HG03066 (cell line): ENCODE results near the gene KPNA6.

Source experiments
- ATAC-seq: cut with Tn5 transposase; IDR thresholded peaks from one replicate; pipeline ENCODE4 v1.9.1; 2021; ENCODE audit warnings: low read depth; ENCODE audit not compliant: unreplicated experiment

Gene KPNA6

DNA sequence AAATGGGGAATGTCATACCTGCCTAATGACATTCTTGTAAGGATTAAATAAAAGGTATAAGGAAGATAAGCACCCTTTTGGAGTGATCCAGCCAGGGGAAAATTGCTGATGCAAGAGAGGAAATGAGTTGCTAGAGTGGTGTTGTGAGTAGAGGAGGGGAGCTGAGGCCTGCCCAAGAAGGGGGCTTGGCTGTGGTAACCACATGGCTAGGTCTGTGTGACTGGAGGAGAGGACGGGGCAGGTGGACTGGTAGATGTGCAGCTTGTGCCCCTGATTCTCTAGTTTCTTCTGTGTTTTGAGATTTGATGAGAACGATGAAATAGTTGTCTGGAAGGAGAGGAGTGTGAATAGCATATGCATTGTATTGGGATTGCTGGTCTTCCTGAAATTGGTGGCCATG lies 78.2 kb downstream of the KPNA6 start:
- ATAC-seq: no peak

DNA sequence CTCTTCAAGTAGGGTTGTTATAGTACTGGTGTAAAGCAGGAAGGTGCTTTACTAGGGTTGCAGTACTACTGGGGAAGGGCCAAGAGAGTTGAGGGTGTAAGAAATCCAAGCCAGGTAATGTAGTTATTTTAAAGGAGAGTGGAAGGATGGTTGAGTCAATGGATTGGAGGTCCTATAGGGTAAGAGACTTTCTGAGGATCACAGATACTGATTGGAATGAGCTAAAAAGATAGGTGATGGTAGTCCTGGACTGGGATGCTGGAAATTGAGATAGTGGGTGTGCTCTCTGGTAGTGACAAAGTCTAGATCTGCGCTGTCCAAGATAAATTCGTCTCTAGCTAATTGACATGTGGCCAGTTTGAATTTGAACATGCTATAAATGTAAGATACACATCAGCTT lies 78.6 kb downstream of the KPNA6 start:
- ATAC-seq: no peak

DNA sequence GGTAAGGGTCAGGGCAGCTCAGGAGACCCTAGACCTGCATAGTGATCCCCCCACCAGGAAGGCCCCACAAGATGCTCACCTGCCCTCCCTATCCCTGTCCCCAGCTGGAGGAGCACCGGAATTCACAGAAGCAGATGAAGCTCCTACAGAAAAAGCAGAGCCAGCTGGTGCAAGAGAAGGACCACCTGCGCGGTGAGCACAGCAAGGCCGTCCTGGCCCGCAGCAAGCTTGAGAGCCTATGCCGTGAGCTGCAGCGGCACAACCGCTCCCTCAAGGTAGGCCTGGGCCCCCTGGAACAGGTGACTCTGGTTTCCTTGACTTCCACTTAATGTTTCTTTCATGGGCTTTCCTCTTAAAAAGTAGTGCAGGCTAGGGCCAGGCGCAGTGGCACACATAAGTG lies 80.0 kb downstream of the KPNA6 start:
- ATAC-seq: no peak

DNA sequence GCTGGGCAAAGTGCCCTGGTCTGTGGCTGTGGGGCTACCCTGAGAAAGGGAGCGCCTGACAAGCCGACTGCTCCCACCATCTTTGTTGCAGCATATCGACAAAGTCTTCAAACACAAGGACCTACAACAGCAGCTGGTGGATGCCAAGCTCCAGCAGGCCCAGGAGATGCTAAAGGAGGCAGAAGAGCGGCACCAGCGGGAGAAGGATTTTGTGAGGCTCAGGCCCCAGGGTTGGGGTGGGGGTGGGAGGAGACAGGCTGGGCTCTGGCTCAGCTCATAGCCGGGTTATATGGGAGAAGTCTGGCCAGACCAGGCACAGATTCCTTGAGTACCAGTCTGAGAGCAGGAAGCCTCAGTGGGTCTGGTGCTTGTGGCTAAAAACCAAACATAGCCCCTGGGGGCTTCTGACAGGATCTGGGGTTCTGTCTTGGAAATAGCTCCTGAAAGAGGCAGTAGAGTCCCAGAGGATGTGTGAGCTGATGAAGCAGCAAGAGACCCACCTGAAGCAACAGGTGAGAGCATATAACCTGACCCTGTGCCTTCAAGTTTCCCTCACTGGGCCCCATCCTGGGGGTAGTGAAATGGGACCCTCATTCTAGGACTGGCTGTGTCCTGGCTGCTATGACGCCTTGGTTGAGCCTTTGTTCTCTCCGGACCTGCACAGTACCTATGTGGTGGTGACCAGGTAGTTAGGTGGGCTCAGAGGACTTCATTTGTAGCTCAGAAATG lies 84.5 kb downstream of the KPNA6 start:
- no peak for ATAC-seq

DNA sequence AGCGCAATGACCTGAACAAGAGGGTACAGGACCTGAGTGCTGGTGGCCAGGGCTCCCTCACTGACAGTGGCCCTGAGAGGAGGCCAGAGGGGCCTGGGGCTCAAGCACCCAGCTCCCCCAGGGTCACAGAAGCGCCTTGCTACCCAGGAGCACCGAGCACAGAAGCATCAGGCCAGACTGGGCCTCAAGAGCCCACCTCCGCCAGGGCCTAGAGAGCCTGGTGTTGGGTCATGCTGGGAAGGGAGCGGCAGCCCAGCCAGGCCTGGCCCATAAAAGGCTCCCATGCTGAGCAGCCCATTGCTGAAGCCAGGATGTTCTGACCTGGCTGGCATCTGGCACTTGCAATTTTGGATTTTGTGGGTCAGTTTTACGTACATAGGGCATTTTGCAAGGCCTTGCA lies 87.1 kb downstream of the KPNA6 start:
- ATAC-seq: no peak

DNA sequence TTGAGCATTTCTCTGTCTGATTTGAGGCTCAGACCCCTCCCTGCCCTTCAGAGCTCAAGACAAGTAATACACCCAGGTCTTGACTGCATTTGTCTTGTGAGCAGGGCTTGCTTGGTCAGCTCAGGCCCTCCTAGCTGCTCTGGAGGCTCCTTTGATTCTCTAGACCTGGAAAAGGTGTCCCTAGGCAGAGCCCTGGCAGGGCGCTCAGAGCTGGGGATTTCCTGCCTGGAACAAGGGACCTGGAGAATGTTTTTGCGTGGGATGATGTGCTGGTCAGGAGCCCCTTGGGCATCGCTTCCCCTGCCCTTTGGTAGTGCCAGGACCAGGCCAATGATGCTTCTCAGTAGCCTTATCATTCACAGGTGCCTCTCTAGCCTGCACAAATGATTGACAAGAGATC lies 87.7 kb downstream of the KPNA6 start:
- no peak for ATAC-seq

DNA sequence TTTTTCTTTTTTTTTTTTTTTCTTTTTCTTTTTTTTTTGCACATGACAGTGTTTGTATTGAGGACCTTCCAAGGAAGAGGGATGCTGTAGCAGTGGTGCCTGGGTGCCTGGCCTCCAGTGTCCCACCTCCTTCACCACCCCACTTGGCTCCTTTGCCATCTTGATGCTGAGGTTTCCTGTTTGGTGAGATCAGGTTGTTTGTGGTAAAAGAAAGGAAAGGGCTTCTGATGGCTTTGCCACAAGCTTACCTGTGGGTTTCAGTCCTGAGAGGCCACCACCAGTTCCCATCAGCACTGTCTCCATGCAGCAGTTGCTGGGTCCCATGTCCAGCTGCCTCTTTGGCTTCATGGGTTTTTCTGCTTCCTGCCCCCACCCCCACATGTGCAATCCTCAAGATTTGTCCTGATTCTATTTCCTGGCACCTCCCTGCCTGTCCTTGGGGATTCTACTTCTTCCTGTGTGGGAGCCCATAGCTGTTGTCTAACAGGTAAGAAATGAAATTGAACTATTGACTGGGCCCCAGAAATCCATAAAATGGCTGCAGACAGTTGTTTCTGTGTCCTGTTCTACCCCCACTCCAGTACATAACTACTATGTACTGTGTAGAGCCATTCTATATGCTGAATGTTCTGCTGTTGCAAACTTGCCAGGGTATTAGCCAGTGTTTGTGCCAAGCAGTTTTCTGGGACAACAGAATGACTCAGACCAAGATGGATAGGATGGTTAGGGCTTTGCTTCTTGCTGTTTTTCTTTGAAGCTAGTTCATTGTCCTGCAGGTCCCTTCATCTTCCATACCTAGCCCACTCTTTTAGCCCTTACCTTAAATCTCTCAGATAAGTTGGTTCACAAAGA lies 88.3 kb downstream of the KPNA6 start:
- no peak for ATAC-seq

DNA sequence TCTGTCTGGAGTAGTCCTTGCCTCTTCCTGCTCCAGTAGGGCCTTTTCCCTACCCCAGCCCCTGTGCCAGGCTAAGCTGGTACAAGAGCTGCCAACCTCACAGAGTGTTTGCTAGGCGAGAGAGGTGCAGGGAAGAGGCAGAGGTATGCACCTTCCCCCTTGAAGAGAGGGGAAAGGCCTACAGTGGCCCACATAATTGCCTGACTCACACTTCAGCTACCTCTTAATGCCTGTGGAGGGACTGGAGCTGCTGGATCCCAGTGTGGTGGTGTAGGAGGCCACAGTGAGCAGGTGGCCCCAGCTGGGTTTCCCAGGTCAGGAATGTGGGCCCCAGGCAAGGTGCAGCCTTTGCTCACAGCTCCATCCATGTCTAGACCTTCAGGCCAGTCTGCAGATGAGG lies 89.2 kb downstream of the KPNA6 start:
- ATAC-seq: no peak

DNA sequence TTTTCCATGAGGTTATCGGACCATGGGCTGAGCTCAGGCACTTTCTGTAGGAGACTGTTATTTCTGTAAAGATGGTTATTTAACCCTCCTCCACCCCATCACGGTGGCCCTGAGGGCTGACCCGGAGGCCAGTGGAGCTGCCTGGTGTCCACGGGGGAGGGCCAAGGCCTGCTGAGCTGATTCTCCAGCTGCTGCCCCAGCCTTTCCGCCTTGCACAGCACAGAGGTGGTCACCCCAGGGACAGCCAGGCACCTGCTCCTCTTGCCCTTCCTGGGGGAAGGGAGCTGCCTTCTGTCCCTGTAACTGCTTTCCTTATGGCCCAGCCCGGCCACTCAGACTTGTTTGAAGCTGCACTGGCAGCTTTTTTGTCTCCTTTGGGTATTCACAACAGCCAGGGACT lies 90.0 kb downstream of the KPNA6 start:
- no peak for ATAC-seq

DNA sequence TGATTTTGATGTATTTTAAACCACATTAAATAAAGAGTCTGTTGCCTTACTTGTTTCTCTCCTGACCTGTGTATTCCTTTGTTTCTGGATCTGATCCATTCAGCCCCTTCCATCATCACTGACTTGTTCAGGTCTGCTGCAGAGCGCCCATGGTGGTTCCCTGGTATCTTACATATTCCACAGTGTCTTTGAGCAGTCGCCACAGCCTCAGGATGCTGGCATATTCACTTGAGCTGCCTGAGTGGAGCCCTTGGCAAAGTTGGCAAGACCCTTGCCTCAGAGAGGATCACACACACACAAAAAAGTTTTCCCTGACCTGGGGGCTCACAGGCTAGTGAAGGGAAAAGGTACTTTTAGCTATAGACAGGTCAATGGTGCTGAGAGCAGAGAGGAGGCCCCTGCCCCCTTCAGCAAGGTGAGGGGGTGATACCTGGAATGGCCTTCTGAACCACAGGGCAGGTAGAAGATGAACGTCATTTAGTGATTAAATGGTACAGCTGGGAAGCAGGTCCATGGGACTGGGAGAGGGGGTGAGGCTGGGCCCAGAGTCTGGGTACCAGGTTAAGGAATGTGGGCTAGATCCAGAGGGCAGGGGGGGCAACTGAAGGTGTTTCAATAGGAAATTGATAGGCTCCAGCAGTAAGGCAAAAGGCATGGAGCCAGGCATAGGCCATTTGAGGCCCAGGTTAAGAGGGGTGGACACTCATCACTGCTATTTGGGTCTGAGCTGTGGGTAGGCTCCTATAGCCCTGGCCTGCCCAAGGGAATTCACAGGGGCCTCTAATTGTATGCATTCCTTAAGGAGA lies 90.6 kb downstream of the KPNA6 start:
- ATAC-seq: no peak

DNA sequence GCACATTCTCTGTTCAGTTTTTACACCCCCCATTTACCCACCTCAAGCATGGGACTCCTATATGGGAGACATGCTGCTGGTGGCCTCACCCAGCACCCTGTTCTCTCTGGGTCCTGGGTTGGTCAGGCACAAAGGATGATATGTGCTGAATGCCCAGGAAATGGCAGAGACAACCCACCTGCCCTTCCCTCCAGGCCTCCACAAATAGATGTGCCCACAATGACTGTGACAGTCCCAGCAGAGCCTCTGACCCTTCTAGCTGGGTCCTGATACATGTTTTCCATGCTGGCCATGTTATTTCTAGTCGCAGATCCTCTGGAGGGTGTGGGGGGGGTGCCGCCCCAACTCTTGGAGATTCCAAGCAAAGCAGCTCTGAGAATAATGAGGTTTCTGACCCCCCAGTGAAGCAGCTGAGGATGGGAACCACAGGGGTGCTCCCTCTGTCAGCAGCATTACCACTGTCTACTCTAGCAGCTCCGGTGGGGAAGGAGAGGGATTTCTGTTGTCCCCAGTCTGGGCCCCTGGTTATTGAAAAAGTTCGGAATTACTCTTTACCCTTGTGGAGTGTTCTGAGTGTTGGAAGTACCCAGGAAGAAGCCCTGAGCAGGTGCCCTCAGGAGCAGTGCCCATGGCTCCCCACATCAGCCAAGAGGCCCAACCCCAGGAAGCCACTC lies 91.3 kb downstream of the KPNA6 start:
- no peak for ATAC-seq

DNA sequence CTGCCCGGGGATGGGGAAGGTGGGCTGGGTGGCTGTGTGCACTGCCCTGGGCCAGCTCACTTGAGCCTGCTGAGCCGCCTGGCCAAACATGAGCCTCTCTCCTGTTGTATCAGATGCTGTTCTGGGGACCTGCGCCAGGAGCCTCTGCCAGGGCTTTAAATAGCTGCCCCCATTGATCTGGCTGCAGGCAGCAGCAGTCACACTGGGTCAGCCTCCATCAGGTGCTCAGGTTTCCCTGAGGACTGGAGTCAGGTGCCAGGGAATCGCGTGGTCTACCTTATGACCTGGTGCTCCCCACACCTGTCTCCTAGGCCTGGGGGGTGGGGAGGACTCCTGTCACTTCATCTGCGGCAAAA lies 91.8 kb downstream of the KPNA6 start:
- ATAC-seq: no peak

DNA sequence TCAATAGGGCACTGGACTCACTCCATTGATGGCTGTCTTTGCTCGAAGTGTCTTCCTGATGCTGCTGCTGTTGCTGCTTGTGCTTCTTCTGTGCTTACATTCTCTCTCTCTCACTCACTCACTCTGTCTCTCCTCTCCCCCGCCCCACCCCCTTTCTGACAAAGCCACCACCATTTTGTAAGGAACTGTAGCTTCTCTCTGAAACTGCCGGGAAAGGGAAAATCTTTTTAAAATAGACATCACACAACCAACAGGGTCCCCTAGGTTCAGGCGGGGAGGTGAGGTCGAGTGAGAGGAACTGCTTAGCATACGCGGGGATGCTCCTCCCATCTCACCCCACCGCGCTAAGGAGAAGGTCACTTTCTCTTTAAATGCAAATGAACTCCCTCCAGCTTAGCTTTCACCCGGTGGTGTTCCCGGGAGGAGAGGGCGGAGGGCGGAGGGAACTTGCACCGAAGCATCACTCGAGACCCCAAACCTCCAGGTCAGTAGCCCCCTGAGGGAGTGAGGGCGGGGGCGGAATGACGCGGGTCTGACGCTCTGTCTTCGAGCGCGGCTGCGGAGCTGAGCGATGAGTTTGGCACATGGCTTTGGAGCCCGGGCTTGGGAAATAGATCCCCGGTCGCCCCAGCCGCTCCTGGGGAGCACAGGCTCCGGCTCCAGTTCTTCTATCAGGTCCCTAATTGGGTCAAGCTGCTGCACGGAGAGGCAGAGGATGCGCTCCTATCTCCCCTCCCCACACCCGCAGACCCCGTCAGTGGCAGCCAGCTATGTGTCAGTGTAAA lies 92.6 kb downstream of the KPNA6 start, which contains the start of gene CCDC28B:
CCDC28B (plus strand) TSS at position 370 of the 785 bp plus-strand sequence. CDS start 1,341 bp downstream, outside the sequence.
- no peak for ATAC-seq

DNA sequence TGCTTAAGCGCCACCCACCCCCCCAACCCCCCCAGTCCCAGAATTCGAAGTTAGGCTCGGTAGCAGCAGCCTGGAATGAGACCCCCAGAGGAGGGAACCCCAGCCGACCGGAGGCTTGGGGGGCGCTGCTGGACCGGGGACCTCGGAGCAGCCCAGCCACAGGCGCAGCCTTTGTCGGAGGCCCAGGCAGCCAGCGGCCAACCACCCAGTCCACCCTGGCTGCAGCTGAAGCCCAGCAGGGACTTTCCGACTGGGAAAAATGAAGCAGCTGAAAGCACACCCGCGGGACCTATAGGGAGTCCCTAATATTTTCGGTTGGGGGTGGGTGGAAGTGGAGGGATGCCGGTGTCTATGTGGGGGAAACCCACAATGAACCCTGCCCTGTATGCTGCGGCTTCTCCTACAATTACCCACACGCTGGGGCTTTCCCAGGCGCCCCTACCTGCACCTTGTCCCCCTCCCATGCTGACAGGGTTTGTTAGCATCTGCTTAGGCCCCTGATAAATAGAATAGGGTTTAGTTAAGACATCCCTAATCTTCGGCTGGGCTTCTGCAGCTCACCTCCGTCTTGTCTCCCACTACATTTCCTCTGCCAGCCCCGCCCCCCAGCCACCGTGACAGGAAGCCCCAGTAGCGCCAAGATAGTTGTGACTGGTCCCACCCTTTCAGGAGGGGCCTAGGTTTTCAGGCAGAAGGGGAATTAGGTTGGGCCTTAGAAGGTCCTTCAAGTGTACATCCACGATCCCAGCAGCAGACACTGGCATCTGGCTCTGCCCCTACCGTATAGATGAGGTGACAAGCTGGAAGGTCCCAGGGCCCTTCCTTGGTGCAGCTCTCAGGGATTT lies 93.4 kb downstream of the KPNA6 start:
- no peak for ATAC-seq

DNA sequence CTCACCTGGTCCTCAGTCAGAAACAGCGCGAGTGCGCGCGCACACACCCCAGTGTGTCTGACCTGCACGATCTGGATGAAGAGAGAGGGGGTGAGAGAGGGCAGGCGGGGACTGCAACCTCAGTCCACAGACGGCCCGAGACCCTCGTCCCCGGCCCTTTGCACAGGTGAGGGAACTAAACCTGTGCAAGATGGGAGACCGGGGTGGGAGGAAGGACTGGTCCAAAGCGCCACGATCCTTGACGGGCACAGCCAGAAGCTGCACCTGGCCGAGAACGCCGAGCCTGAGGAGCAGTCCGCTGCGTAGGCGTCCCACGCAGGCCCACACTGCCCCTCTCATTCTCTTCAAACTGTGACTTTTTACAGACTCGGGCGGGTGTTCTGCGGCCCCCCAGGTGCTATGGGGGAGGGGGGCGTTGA lies 97.1 kb downstream of the KPNA6 start:
- ATAC-seq: no peak

DNA sequence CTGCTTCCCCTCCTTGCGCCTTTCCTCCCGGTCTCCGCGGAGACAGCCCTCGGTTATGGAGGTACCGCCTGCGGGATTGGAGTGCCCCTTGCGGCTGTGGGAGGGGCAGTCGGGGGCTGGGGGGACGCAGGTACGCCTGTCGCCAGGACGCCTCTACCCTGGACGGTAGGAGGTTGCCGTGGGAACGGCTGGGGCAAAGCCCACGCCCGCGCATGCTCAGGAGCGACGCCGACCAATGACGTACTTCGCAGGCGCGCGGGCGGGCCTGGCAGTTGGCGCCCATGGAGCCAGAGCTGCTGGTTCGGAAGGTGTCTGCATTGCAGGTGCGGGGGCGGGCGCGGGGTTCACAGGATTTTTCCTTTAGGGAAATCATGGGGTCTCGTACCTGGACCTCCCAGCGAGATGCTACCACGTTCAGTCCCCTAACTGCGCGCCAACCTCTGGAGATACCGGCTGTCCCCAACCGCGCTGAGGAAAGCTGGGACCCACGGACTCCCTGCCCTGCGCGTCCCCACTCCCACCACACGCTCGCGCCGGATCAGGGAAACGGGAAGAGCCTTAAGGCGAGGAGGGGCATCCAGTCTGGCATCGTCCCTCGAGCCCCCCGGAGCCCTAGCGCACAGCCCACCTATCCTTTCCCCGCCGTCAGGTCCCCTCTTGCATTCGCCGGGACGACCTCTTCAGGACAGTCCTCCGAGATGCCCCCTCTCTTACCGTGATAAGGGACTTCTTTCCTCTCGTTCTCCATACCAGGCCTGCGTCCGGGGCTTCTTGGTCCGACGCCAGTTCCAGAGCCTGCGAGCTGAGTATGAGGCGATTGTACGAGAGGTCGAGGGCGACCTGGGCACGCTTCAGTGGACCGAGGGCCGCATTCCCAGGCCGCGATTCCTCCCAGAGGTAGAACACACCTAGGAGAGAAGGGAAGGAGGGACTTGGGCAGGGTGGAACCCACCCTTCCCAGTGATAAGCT lies 97.8 kb downstream of the KPNA6 start, which contains the start of gene IQCC:
IQCC (plus strand) TSS at position 271 of the 970 bp plus-strand sequence; CDS start at position 282, 11 bp downstream.
- peak; percentile 54 for ATAC-seq

DNA sequence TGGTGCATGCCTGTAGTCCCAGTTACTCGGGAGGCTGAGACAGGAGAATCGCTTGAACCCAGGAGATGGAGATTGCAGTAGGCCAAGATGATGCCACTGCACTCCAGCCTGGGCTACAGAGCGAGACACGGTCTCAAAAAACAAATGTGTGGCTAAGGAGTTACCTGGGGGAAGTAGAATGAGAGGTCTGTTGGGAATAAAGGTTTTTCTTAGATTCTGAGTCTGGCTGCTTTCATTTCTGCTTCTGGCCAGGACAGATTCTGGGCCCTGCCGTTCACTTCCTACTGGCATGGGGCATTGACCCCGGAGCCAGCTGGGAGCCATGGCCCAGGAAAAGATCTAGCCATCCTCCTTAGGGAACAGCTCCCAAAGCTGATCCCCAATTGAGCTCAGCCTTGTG lies 100.6 kb downstream of the KPNA6 start:
- no peak for ATAC-seq

DNA sequence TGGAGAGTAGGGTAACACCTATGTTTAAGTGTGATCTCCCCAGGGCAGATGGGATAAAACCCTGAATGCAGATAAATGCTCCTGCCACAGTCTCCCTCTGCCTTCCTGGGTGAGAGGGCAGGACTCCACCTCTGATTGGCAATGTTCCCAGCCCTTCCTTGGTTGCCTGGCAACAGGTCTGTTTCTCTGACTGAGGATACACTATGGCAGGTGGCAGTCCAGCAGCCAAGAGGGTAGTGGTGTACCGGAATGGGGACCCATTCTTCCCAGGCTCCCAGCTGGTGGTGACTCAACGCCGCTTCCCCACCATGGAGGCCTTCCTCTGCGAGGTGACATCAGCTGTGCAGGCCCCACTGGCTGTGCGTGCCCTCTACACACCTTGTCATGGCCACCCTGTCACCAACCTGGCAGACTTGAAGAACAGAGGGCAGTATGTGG lies 101.1 kb downstream of the KPNA6 start, which contains the start of gene DCDC2B:
DCDC2B (plus strand) TSS at position 199 of the 438 bp plus-strand sequence; CDS start at position 204, 5 bp downstream.
- ATAC-seq: no peak
